IPS-18c (cell line): ENCODE data around the gene PAXIP1.
"Not testable (repeated sequence)": the region's sequence is repeated elsewhere in the genome, so short reads cannot be mapped to it uniquely, and the experiment has no call there.

Experiments used
- H3K4me3 ChIP-seq: 2 replicates; pipeline ENCODE4 v1.7.0; 2013; ENCODE audit warnings: low read depth, mild to moderate bottlenecking, low read length, moderate library complexity; ENCODE audit not compliant: insufficient read depth
- H3K9me3 ChIP-seq: one replicate; pipeline ENCODE4 v1.6.1; 2013; ENCODE audit warnings: mild to moderate bottlenecking, low read length, moderate library complexity; ENCODE audit not compliant: control insufficient read depth, insufficient read depth

PAXIP1 gene, protein sequence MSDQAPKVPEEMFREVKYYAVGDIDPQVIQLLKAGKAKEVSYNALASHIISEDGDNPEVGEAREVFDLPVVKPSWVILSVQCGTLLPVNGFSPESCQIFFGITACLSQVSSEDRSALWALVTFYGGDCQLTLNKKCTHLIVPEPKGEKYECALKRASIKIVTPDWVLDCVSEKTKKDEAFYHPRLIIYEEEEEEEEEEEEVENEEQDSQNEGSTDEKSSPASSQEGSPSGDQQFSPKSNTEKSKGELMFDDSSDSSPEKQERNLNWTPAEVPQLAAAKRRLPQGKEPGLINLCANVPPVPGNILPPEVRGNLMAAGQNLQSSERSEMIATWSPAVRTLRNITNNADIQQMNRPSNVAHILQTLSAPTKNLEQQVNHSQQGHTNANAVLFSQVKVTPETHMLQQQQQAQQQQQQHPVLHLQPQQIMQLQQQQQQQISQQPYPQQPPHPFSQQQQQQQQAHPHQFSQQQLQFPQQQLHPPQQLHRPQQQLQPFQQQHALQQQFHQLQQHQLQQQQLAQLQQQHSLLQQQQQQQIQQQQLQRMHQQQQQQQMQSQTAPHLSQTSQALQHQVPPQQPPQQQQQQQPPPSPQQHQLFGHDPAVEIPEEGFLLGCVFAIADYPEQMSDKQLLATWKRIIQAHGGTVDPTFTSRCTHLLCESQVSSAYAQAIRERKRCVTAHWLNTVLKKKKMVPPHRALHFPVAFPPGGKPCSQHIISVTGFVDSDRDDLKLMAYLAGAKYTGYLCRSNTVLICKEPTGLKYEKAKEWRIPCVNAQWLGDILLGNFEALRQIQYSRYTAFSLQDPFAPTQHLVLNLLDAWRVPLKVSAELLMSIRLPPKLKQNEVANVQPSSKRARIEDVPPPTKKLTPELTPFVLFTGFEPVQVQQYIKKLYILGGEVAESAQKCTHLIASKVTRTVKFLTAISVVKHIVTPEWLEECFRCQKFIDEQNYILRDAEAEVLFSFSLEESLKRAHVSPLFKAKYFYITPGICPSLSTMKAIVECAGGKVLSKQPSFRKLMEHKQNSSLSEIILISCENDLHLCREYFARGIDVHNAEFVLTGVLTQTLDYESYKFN

GRCh38 chr7:155003092-155003375, at the start of gene PAXIP1:
Gene PAXIP1, minus strand, starts transcription at chr7:155003124. Its CDS starts 195 bp downstream, at chr7:155002929.
- Histone ChIP-seq H3K4me3 (peak within 1 kb of the TSS; percentile 98), H3K9me3 (no peaks in the 10 kb centered on the region)

- Histone ChIP-seq H3K9me3 (no peaks in the 10 kb centered on the region), H3K4me3 (no peak overlapping the region)
Measured at GRCh38 chr7:155051355-155051754, 48.4 kb upstream of the PAXIP1 start.

DNA sequence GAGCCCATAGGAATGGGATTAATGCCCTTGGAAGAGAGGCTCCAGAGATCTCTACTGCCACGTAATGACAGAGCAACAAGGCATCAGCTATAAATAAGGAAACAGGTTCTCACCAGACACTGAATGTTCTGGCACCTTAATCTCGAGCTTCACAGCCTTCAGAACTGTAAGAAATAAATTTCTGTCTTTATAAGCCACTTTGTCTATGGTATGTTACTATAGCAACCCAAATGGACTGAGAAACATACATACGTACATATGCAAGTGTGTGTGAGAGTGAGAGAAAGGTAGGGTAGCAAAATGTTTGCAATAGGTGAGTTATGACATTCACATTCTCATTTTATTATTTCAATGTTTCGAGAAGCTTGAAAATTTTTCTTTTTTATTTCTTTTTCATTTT, 45.1 kb upstream of the PAXIP1 start:
- Histone ChIP-seq H3K4me3 (no peak overlapping the region), H3K9me3 (no peaks in the 10 kb centered on the region)

DNA sequence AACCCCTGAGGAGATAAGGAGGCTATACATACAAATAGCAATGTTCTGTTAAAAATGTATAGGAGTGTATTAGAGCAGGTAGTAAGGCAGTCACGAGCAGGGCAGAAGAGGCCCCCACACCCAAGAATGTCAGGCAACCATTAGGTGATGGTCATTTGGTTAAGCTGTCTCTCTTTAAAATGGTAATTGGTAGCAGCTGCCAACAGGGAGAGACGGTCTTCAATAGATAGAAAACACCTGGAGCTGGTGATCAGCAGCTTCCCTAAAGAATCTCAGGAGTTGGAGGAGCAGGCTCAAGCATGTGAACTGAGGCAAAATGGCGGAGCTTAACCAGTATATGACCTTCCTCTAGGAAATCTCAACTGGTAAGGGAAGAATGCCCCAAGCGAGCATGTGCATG, 40.8 kb upstream of the PAXIP1 start:
- Histone ChIP-seq H3K9me3 (no peaks in the 10 kb centered on the region), H3K4me3 (no peak overlapping the region)

GRCh38 chr7:155038335-155038734, 35.4 kb upstream of the PAXIP1 start:
- Histone ChIP-seq H3K9me3 (no peaks in the 10 kb centered on the region), H3K4me3 (no peak overlapping the region)

DNA sequence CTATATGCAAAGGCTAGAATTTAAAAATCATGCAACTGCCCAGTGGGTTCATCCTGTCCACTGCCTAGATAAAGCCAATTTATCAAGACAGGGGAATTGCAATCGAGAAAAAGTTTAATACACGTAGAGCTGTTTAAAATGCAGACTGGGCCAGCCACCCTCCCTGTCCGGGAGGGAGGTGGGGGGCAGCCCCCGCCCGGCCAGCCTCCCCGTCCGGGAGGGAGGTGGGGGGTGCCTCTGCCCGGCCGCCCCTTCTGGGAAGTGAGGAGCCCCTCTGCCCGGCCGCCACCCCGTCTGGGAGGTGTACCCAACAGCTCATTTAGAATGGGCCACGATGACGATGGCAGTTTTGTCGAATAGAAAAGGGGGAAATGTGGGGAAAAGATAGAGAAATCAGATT, 31.6 kb upstream of the PAXIP1 start:
- H3K9me3 ChIP-seq, H3K4me3 ChIP-seq: not testable (repeated sequence)

GRCh38 chr7:155032978-155033377, 30.1 kb upstream of the PAXIP1 start:
- H3K4me3 ChIP-seq = no peak overlapping the region
- H3K9me3 ChIP-seq = no peaks in the 10 kb centered on the region

DNA sequence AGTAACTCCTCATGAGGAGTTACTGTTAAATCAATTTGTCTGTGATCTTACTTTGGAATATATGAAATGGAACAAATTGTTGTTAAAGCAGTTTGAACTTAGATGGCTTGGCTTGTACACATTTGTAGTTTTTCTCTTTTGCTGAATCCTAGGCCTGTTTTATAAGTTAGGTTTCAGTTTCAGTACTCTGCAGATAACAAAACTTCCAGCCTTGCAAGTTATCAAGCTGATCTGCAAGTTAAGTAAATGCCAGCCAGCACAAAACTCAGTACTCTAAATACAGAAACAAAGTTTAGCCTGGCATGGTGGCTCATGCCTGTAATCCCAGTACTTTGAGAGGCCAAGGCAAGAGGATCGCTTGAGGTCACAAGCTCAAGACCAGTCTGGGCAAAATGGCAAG, 25.0 kb upstream of the PAXIP1 start:
- Histone ChIP-seq H3K4me3 (no peak overlapping the region), H3K9me3 (no peaks in the 10 kb centered on the region)

GRCh38 chr7:155021699-155022145, 18.8 kb upstream of the PAXIP1 start:
- Histone ChIP-seq H3K4me3 (no peak overlapping the region), H3K9me3 (no peaks in the 10 kb centered on the region)

- no peaks in the 10 kb centered on the region for H3K9me3 ChIP-seq
- H3K4me3 ChIP-seq = no peak overlapping the region
Measured at GRCh38 chr7:155020996-155021395, 18.1 kb upstream of the PAXIP1 start.

GRCh38 chr7:155017834-155018233, 14.9 kb upstream of the PAXIP1 start:
- Histone ChIP-seq H3K4me3 (no peak overlapping the region), H3K9me3 (no peaks in the 10 kb centered on the region)

DNA sequence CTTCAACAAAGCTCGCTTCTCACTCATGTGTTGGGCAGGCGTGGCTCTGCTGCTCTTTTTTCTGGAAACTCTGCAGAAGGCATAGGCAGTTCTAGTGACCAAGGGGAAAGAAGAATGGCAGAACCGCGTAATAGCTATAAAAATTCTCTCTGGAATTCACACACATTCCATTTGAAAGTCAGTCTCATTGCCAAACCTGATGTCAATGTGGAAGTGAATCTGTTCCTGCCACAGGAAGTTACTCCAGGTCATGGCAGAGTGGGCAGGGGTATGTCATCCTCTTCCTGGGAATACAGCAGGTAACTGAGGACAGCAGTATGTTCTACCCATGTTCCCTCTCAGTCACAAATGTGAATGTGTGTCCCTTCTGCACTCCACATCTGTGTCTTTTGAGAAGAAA, 8.2 kb upstream of the PAXIP1 start:
- no peak overlapping the region for H3K4me3 ChIP-seq

GRCh38 chr7:155009570-155010157, 6.7 kb upstream of the PAXIP1 start:
- no peak overlapping the region for H3K4me3 ChIP-seq

More for the DNA sequence above, 8.2 kb upstream of the PAXIP1 start:
- peaks cover 6% of the 10 kb centered on the region for H3K9me3 ChIP-seq

GRCh38 chr7:155007947-155008346, 5.0 kb upstream of the PAXIP1 start:
- no peak overlapping the region for H3K4me3 ChIP-seq

More at GRCh38 chr7:155009570-155010157, 6.7 kb upstream of the PAXIP1 start:
- H3K9me3 ChIP-seq = peaks cover 6% of the 10 kb centered on the region

DNA sequence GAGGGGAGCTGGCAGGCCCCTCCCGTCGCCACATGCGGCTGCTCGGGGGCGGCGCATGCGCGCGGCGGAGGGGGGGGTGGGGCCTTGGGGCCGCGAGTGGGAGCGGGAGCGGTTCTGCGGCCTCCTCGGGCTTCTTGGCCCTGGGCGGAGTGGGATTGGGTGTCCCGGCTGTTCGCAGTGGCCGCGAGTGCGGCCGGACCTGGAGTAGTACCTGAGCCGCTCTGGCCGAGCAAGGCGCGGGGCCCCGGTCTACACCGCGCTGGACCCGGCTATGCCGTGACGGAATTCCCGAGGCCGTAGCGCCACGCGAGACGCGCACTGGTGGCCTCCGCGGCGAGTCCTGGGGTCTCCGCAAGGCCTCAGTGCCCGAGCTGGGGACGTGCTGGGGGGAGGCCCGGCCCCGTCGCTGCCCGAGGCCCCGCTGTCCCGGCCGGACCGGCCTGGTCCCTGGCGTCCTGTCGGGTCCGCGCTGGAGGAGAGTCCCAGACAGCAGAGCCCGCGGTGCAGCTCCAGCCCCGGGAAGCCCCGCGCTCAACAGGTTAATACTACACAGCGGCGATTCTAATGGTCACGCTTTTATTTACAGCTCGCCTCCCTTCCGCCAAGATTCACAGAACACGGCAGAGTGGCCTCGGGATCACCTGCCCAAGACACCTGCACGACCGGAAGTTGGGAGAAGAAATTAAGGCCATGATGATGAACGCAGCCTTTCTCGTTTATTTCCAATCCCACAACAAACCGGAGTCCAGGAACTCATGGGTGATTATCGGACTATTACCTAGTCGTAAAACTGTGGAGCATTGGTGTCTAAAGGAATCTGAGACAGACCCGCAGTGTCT, 671 bp upstream of the PAXIP1 start:
- peaks cover 2% of the 10 kb centered on the region for H3K9me3 ChIP-seq
- peak overlapping the region; percentile 98 for H3K4me3 ChIP-seq

More at GRCh38 chr7:155007947-155008346, 5.0 kb upstream of the PAXIP1 start:
- H3K9me3 ChIP-seq = peaks cover 6% of the 10 kb centered on the region

DNA sequence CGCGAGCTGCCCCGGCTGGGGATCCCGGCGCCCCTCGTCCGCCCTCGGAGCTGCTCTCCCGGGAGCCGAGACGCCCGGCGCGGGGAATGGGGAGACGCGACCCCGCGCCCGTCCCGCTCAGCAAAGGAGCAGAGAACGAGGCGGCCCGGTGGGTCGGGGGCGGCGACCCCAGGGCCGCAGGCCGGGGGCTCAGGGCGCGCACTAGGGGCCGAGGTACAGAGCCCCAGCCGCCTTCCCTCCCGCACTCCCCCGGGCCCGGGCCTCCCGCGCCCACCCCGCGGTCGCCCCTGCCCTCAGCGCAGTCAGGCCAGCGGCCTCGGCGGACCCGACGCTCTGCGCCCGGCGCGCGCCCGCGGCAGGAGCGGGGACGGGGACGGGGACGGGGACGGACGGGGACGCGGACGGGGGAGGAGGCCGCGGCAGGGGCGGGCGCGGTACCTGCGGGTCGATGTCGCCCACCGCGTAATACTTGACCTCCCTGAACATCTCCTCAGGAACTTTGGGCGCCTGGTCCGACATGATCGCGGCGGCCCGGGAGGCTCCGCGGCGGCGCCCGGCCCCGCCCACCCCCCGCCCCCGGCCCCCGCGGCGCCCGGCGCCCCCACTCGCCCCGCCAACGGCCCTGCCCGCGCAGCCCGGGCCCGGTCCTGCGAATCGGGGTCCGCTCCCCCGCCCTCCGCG, 373 bp downstream of the PAXIP1 start:
- no peaks in the 10 kb centered on the region for H3K9me3 ChIP-seq
- peak overlapping the region; percentile 78 for H3K4me3 ChIP-seq
